ENCODE data around the gene KLHL21. TPM values are rescaled to one million over a fixed set of nuclear protein-coding genes. Genes with fewer than 3 reads are reported as not detected.

KLHL21 gene
- total and polyA plus RNA-seq, 2 of the 4 experiments (the other 2 are of a cell fraction), result 12.0 to 36.7 TPM

DNA sequence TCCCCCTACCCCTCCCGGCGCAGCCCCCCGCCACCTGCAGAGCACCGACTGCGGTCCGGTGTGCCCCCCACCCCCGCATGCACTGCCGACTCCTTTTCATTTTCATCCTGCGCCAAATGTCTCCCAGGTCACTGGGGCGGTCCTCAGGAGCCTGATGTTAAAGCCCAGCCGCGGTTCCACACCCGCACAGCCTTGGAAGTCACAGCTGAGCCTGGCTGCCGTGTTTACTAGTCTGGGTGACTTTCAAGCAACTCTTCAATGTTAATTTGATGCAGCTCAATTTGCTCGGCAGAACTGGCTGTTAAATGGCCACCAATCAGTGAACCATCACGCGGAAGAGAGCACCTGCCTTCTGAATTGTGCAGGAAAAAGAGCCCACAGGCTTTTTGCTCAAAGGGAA is 49.2 kb upstream of the KLHL21 start:
- H3K36me3 ChIP-seq (ENCODE audit: control insufficient read depth, insufficient read depth, low read length), result peaks cover 26% of the 10 kb centered on the region
- CTCF ChIA-PET, result no interaction called here
- BruUV-seq (replicated peaks), result no TSS peak
- 61% methylated on average over 12 of the region's 17 CpGs; no CpG with 5 or more reads in 1 of the 2 experiments for WGBS, 2 experiments (ENCODE audit: extremely low coverage in 2 of 2, insufficient read length in 1 of 2)
- ATAC-seq (ENCODE audit: low read depth), result no peak
- no peak overlapping the region for H2AK9ac ChIP-seq (replicated peaks; ENCODE audit: low read depth, low read length, poor library complexity)
- no peak overlapping the region for H4K91ac ChIP-seq (ENCODE audit: insufficient read depth, low read depth, low read length)
- TF ChIP-seq MAZ (IDR thresholded peaks at IDR 0.05; ENCODE audit: borderline replicate concordance, low read depth, low read length), result no peak
- TF ChIP-seq USF2 (IDR thresholded peaks at IDR 0.05; ENCODE audit: low read depth, low read length), result no peak
- TF ChIP-seq BHLHE40 (IDR thresholded peaks at IDR 0.05; ENCODE audit: low read depth, low read length), result no peak
- TF ChIP-seq POLR2A (IDR thresholded peaks at IDR 0.05; ENCODE audit: low read depth, low read length), result no peak
- TF ChIP-seq RCOR1 (IDR thresholded peaks at IDR 0.05; ENCODE audit: insufficient replicate concordance, low read length), result no peak
- TF ChIP-seq NFE2L2 (IDR thresholded peaks at IDR 0.05; ENCODE audit: low read depth, low read length), result no peak
- H2BK120ac ChIP-seq (ENCODE audit: low read depth, low read length), result no peak overlapping the region
- H3K14ac ChIP-seq (replicated peaks; ENCODE audit: low read depth, low read length), result no peak overlapping the region
- H3K27ac ChIP-seq (ENCODE audit: insufficient read depth, low read length), result no peak overlapping the region
- POLR2A ChIA-PET (ENCODE audit: unreplicated experiment), result no interaction called here
- no peak overlapping the region for H2BK15ac ChIP-seq (ENCODE audit: low read depth, low read length)
- no peak overlapping the region for H2AK5ac ChIP-seq (ENCODE audit: low read depth, low read length)
- H3K4me2 ChIP-seq (ENCODE audit: low read depth, low read length), result no peak overlapping the region
- no peak overlapping the region for H3K4ac ChIP-seq (ENCODE audit: low read depth, low read length)
- dilution Hi-C loops (cut with HindIII; ENCODE audit: low sequenced_read_pairs, unreplicated experiment) (no loop called here), in situ Hi-C loops (cut with MboI; ENCODE audit: low sequenced_read_pairs) (no loop called here), intact Hi-C loops (cut with micrococcal nuclease) (no loop called here)
- no peak overlapping the region for H3K18ac ChIP-seq (ENCODE audit: low read depth, low read length)
- H3K27me3 ChIP-seq (ENCODE audit: control insufficient read depth, insufficient read depth, low read length), result no peaks in the 10 kb centered on the region
- no peak overlapping the region for H3K23ac ChIP-seq (ENCODE audit: low read depth, low read length)
- H4K20me1 ChIP-seq (ENCODE audit: insufficient read depth, low read length), result 0 out of 2 replicates have a peak, but pooled peaks cover 2% of the 10 kb centered on the region
- no peaks in the 10 kb centered on the region for H3K4me1 ChIP-seq (ENCODE audit: control insufficient read depth, insufficient read depth, low read length)
- peaks cover 3 to 9% of the 10 kb centered on the region in 2 experiments; a peak in 2 of 4 replicates for H3K79me1 ChIP-seq (ENCODE audit: low read depth in 1 of 2, low read length in 2 of 2)
- no peak overlapping the region for H2BK5ac ChIP-seq (ENCODE audit: low read depth, low read length, poor library complexity, severe bottlenecking)
- no peak overlapping the region for H3K4me3 ChIP-seq (ENCODE audit: insufficient read depth, low read depth, low read length)
- peaks cover under 1% of the 10 kb centered on the region; the same call in 1 of the 2 replicates for H3K9me1 ChIP-seq (ENCODE audit: insufficient read depth, low read length)
- DNase-seq, result no peak
- H3K56ac ChIP-seq (ENCODE audit: extremely low read depth, insufficient read depth, low read length), result no peak overlapping the region
- no peak overlapping the region for H2AFZ ChIP-seq (replicated peaks; ENCODE audit: low read length, poor library complexity)
- H4K8ac ChIP-seq (ENCODE audit: low read depth in 2 of 2, low read length in 2 of 2), result no peak overlapping the region
- H4K5ac ChIP-seq (ENCODE audit: low read depth, low read length), result no peak overlapping the region
- H3K9ac ChIP-seq (ENCODE audit: low read depth, low read length), result no peak overlapping the region
- no peak overlapping the region for H2BK20ac ChIP-seq (ENCODE audit: low read depth, low read length)
- H3K9me3 ChIP-seq (ENCODE audit: control insufficient read depth, insufficient read depth, low read length), result no peaks in the 10 kb centered on the region
